KOPT-K1 (cell line): ENCODE results near the gene BCAS1.

Experiments used
- H3K27ac ChIP-seq: fragments of 200-600 bp; sonication (generic); 2 replicates; pipeline ENCODE4 v1.5.1; 2016; ENCODE audit warnings: antibody characterized with exemption, mild to moderate bottlenecking, low read depth, low read length; ENCODE audit not compliant: poor library complexity, severe bottlenecking
- H3K36me3 ChIP-seq: fragments of 200-600 bp; sonication (generic); 2 replicates; pipeline ENCODE4 v1.5.1; 2017; ENCODE audit warnings: antibody characterized with exemption, mild to moderate bottlenecking, low read length, moderate library complexity; ENCODE audit not compliant: insufficient read depth
- H3K9me3 ChIP-seq: fragments of 200-600 bp; sonication (generic); 2 replicates; pipeline ENCODE4 v1.5.1; 2017; ENCODE audit warnings: antibody characterized with exemption, low read length, mild to moderate bottlenecking; ENCODE audit not compliant: insufficient read depth, poor library complexity, severe bottlenecking

BCAS1 gene

GRCh38 chr20:53901497-53902096 is 168.8 kb downstream of the BCAS1 start:
- H3K27ac ChIP-seq = no peak overlapping the region
- H3K36me3 ChIP-seq = no peaks in the 10 kb centered on the region
- H3K9me3 ChIP-seq = no peaks in the 10 kb centered on the region

GRCh38 chr20:53901064-53901463 is 169.3 kb downstream of the BCAS1 start:
- no peak overlapping the region for H3K27ac ChIP-seq
- H3K36me3 ChIP-seq = no peaks in the 10 kb centered on the region
- H3K9me3 ChIP-seq = no peaks in the 10 kb centered on the region

DNA sequence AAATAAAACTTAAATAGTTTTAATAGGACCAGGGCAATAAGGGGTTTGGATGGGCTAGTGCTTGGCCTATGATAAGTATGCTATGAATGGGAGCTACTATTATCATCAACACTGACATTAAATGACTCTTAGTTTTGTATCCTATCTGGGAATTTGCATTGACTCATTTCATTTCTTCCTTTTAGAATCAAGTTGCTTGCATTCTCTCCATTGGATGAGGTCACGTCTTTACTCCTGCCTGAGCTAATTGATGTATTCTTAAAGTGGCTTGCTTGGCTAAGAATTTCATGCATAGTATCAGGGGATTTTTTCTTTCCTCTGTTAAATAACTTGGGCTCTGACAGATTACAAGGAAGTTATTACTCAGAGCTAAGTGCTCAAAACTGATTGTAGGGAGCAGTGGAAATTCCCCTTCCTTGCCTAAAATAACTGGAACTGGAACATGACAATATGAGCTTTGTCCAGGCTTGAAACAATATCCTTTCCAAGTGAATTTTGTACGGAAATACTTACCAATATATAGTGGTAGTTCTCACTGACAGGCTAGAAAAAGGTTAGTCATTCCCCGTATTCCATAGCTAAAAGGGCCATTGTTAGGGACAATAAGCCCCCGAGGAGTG is 169.9 kb downstream of the BCAS1 start:
- Histone ChIP-seq H3K27ac (no peak overlapping the region), H3K36me3 (no peaks in the 10 kb centered on the region), H3K9me3 (no peaks in the 10 kb centered on the region)

GRCh38 chr20:53899351-53900167 is 170.8 kb downstream of the BCAS1 start:
- peak overlapping the region; percentile 72 for H3K27ac ChIP-seq
- no peaks in the 10 kb centered on the region for H3K9me3 ChIP-seq
- no peaks in the 10 kb centered on the region for H3K36me3 ChIP-seq

GRCh38 chr20:53898556-53898931 is 171.8 kb downstream of the BCAS1 start:
- Histone ChIP-seq H3K9me3 (no peaks in the 10 kb centered on the region), H3K27ac (peak overlapping the region; percentile 72), H3K36me3 (no peaks in the 10 kb centered on the region)

DNA sequence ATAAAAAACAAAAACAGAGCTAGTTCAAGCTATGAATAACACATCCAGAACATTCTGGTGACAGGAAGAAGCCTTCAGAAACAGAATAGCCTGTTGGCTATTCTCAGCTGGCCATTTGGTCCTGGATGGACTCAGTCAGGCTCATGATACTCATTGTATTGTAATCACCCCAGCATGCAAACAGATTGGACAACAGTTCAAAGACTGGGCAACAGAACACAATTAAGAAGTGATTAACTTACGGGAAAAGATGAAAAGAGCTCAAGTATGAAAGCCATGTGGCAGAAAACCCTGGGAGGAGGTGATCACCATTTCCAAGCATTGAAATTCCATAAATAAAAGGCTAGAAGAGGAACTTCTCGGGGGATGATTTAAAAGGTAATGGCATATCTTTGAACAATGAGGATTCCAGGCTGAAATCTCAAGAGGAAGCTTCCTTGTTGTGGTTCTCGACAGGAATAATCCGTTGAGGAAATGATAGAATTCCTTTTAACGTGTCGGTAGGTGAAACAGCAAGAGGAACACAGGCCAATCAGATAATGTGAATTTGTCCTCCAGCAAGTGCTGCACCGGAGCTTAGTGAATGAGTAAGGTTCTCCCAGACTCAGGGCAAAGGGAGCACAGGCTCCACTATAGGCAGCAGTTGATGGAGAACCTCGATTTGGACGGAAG is 172.4 kb downstream of the BCAS1 start:
- no peaks in the 10 kb centered on the region for H3K9me3 ChIP-seq
- peak overlapping the region; percentile 72 for H3K27ac ChIP-seq
- no peaks in the 10 kb centered on the region for H3K36me3 ChIP-seq

DNA sequence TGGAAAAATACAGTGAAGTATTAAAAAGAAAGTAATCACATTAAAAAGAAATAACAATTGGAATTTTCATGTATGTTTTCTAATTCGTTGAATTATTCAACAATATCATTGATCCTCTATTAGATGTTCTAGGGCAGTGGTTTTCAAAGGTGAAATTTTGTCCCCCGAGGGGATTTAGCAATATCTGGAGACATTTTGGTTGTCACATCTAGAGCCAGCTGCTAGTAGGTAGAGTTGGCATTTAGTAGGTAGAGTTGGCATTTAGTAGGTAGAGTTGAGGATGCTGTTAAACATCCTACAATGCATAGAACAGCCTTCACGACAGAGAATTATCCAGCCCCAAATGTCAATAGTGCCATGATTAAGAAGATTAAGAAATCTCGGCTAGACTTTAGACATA is 173.7 kb downstream of the BCAS1 start:
- Histone ChIP-seq H3K9me3 (no peaks in the 10 kb centered on the region), H3K27ac (no peak overlapping the region)

GRCh38 chr20:53896041-53896440 is 174.4 kb downstream of the BCAS1 start:
- no peaks in the 10 kb centered on the region for H3K9me3 ChIP-seq
- no peak overlapping the region for H3K27ac ChIP-seq

More for the DNA sequence above, 173.7 kb downstream of the BCAS1 start:
- H3K36me3 ChIP-seq = no peaks in the 10 kb centered on the region

GRCh38 chr20:53895385-53895755 is 175.0 kb downstream of the BCAS1 start:
- H3K27ac ChIP-seq = no peak overlapping the region
- no peaks in the 10 kb centered on the region for H3K9me3 ChIP-seq
- no peaks in the 10 kb centered on the region for H3K36me3 ChIP-seq

More at GRCh38 chr20:53896041-53896440, 174.4 kb downstream of the BCAS1 start:
- H3K36me3 ChIP-seq = no peaks in the 10 kb centered on the region

DNA sequence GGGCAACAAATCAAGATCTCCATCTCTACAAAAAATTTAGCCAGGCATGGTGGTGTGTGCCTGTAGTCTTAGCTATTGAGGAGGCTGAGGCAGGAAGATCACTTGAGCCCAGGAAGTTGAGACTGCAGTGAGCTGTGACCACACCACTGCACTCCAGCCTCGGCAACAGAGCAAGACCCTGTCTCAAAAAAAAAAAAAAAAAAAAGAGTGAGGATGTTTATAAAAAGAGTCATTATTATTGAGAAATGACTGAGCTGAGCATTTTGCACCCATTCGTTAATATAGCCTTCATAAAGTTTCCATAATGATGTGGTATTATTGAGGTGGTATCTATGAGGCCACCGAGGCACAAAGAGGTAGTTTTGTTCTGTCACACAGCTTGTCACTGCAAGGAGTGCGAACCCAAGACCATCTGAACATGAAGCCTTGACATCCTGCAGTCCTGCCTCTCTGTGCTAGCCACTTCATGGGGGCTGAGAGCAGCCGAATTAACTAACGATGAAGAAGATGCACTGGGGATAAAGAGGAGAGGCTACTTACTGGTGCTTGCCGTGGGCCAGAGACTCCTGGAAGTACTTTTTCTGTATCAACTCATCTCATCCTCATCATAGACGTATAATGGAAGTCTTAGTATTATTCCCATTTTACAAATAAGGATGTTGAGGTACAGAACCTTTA is 175.5 kb downstream of the BCAS1 start:
- no peak overlapping the region for H3K27ac ChIP-seq

More for the DNA sequence above, 175.5 kb downstream of the BCAS1 start:
- Histone ChIP-seq H3K9me3 (no peaks in the 10 kb centered on the region), H3K36me3 (no peaks in the 10 kb centered on the region)
